Esophagus muscularis mucosa (tissue), 4 donors: ENCODE data around the gene CCNE1. TPM values are rescaled to one million over a fixed set of nuclear protein-coding genes. Genes with fewer than 3 reads are reported as not detected.

Source experiments
- DNase-seq: peaks from one replicate; pipeline ENCODE4 v3.0.0-alpha.2; 2017; ENCODE audit errors: extremely low spot score
- H3K27ac ChIP-seq, 4 donors: fragments of 200-600 bp; sonication (generic); replicated peaks in 1 of 4; 1 replicate in 3 of 4; 2 replicates in 1 of 4; pipeline ENCODE4 v1.5.1; 2016 to 2019; ENCODE audit warnings: mild to moderate bottlenecking in 1 of 4
- H3K27me3 ChIP-seq, 4 donors: fragments of 200-600 bp; sonication (generic); one replicate each; pipeline versions ENCODE4 v1.5.1 to v1.6.0; 2016 to 2019
- H3K36me3 ChIP-seq, 4 donors: fragments of 200-600 bp; sonication (generic); one replicate each; pipeline ENCODE4 v1.5.1; 2016 to 2019
- H3K4me1 ChIP-seq, 4 donors: fragments of 200-600 bp; sonication (generic); one replicate each; pipeline ENCODE4 v1.5.1; 2016 to 2019
- H3K4me3 ChIP-seq, 4 donors: fragments of 200-600 bp; sonication (generic); 1 replicate in 2 of 4; 2 replicates in 2 of 4; pipeline ENCODE4 v1.5.1; 2016 to 2019; ENCODE audit warnings: mild to moderate bottlenecking in 4 of 4, moderate library complexity in 1 of 4
- H3K9me3 ChIP-seq, 4 donors: fragments of 200-600 bp; sonication (generic); 1 replicate in 3 of 4; 2 replicates in 1 of 4; pipeline ENCODE4 v1.5.1; 2016 to 2019
- EP300 ChIP-seq: sonication (generic); formaldehyde crosslinking; IDR thresholded peaks from one replicate; pipeline ENCODE4 v1.6.1; 2017; ENCODE audit warnings: antibody characterized with exemption
- POLR2A ChIP-seq: fragments of 450-650 bp; IDR thresholded peaks from one replicate; pipeline ENCODE4 v1.6.1; 2017; ENCODE audit warnings: antibody characterized with exemption, moderate library complexity, mild to moderate bottlenecking, low read depth
- POLR2AphosphoS5 ChIP-seq, 2 donors: sonication (generic); formaldehyde crosslinking; IDR thresholded peaks; one replicate each; pipeline ENCODE4 v1.6.1; 2017; ENCODE audit warnings: antibody characterized with exemption in 2 of 2
- WGBS: methylation state at CpG from one replicate; pipeline ENCODE4 v1.1.5; 2018; 5-methylcytosine and 5-hydroxymethylcytosine counted together
- intact Hi-C: fragments of 100-400 bp; cut with DNase I; formaldehyde crosslinking; loops from one replicate; pipeline ENCODE4 v1.15.1; 2023
- total RNA-seq, 4 donors: library from RNA; depleted of rRNA; stranded (reverse); fragments of >200 nt; gene quantifications; one replicate each; pipeline versions ENCODE4 v1.1.0 to v1.2.1, GENCODE V29; 2016
- TF ChIP-seq, protein P1 (sequence below), 3 experiments: fragments of 200-600 bp in 2 of 3; fragments of 450-650 bp in 1 of 3; sonication (generic) in 2 of 3; IDR thresholded peaks; one replicate each; pipeline ENCODE4 v1.5.1; 2017 to 2019; ENCODE audit warnings: antibody characterized with exemption in 3 of 3, mild to moderate bottlenecking in 2 of 3, moderate library complexity in 1 of 3

The CCNE1 gene
- total RNA-seq, 4 donors from 2014 or later = 0.42 to 4.0 (median 2.4) TPM

DNA sequence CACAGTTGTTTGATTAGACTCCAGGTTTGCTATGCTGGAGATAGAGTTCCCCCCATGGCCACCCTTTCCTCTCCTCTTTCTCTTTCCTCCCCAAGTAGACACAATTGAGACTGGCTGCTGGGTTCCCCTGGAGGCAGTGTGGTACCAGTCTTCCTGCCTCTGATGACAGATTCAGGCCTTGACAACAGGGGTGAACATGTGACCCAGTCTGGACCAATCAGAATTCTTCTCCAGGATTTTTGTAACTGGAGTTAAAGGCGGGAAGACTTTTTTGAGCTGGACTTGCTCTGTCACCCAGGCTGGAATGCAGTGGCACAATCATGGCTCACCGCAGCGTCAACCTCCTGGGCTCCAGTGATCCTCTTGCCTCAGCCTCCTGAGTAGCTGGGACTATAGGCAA is 48.7 kb downstream of the CCNE1 start:
- TF ChIP-seq POLR2A (no peak), EP300 (no peak), POLR2AphosphoS5 (IDR thresholded peaks at IDR 0.05) (no peak)
- TF ChIP-seq, protein P1, sequence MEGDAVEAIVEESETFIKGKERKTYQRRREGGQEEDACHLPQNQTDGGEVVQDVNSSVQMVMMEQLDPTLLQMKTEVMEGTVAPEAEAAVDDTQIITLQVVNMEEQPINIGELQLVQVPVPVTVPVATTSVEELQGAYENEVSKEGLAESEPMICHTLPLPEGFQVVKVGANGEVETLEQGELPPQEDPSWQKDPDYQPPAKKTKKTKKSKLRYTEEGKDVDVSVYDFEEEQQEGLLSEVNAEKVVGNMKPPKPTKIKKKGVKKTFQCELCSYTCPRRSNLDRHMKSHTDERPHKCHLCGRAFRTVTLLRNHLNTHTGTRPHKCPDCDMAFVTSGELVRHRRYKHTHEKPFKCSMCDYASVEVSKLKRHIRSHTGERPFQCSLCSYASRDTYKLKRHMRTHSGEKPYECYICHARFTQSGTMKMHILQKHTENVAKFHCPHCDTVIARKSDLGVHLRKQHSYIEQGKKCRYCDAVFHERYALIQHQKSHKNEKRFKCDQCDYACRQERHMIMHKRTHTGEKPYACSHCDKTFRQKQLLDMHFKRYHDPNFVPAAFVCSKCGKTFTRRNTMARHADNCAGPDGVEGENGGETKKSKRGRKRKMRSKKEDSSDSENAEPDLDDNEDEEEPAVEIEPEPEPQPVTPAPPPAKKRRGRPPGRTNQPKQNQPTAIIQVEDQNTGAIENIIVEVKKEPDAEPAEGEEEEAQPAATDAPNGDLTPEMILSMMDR (IDR thresholded peaks at IDR 0.05) = no peak
- Histone ChIP-seq H3K36me3 (no peaks in the 10 kb centered on the region), H3K27ac (no peak overlapping the region), H3K4me3 (no peak overlapping the region), H3K27me3 (peaks cover 0 to 59% (median 2%) of the 10 kb centered on the region in 4 donors), H3K4me1 (no peaks in the 10 kb centered on the region), H3K9me3 (no peaks in the 10 kb centered on the region)
- no peak for DNase-seq
- WGBS = 91% methylated on average over 3 of the region's 3 CpGs
- intact Hi-C loops = no loop called here

DNA sequence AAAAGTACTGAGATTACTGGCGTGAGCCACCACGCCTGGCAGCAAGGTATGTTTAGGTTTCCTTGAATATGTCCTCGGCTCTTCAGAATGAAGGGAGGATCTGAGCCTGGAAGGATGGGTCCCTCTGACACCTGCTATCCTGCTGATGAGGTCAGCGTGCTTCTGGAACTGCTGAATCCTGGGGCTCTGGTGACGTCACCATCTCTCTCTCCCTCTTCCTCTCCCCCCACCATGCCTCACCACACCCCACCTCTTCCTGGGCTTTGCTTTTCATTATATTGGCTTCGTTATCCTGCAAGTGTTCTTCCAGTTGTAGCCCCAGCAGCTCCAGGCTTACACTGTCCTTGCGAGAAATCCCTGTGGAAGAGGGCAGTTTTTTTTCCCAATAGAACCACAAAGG is 49.8 kb downstream of the CCNE1 start:
- H3K27me3 ChIP-seq = peaks cover 0 to 59% (median 2%) of the 10 kb centered on the region in 4 donors
- H3K4me1 ChIP-seq = no peaks in the 10 kb centered on the region
- DNase-seq = no peak
- H3K36me3 ChIP-seq = no peaks in the 10 kb centered on the region
- 80% methylated on average over 7 of the region's 7 CpGs for WGBS
- no peak for TF ChIP-seq POLR2AphosphoS5 (IDR thresholded peaks at IDR 0.05)
- TF ChIP-seq, protein P1 (IDR thresholded peaks at IDR 0.05) = no peak
- TF ChIP-seq POLR2A = no peak
- no peak for TF ChIP-seq EP300
- intact Hi-C loops = no loop called here
- H3K9me3 ChIP-seq = no peaks in the 10 kb centered on the region
- no peak overlapping the region for H3K4me3 ChIP-seq
- H3K27ac ChIP-seq = no peak overlapping the region

DNA sequence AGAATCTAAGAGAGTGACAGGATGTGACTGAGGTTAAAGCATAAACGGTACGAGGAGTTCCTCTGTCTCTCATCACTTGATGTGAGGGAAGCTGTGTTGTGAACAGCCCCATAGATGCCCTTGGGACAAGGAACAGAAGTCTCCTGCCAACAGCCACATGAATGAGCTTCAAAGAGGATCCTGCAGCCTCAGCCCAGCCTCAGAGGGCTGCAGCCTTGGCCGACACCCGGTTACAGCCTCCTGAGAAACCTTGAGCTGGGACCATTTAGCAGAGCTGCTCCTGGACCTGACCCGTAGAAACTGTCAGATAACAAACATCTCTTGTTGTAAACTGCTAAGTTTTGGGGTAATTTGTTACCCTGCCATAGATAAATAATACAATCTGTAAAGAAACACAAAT is 54.2 kb downstream of the CCNE1 start:
- no peaks in the 10 kb centered on the region for H3K4me1 ChIP-seq
- no peaks in the 10 kb centered on the region for H3K36me3 ChIP-seq
- DNase-seq = no peak
- WGBS = 71% methylated on average over 5 of the region's 5 CpGs
- TF ChIP-seq EP300 (no peak), POLR2A (no peak), POLR2AphosphoS5 (IDR thresholded peaks at IDR 0.05) (no peak)
- TF ChIP-seq, protein P1 (IDR thresholded peaks at IDR 0.05) = no peak
- no peak overlapping the region for H3K27ac ChIP-seq
- peaks cover 0 to 16% (median 10%) of the 10 kb centered on the region in 4 donors for H3K9me3 ChIP-seq
- H3K27me3 ChIP-seq = peaks cover 0 to 37% (median 2%) of the 10 kb centered on the region in 4 donors
- intact Hi-C loops = no loop called here
- H3K4me3 ChIP-seq = no peak overlapping the region

DNA sequence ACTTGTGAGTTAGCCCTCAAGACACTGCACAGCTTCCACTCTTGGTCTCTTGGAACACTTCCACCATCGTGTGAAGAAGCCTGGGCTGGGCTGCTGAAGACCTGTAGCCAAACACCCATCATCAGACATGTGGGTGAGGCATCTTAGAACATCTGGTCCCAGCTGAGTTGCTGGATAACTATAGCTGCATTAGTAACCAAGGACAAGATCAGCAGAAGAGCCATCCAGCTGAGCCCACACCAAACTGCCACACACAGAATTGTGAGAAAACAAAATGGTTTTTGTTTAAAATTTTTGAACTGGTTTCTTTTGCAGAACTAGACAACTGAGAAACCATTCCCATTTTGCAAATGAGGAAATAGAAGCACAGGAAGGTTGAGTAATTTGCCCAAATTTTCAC is 56.2 kb downstream of the CCNE1 start:
- Histone ChIP-seq H3K36me3 (no peaks in the 10 kb centered on the region), H3K4me3 (no peak overlapping the region), H3K27ac (no peak overlapping the region), H3K9me3 (peaks cover 0 to 16% (median 10%) of the 10 kb centered on the region in 4 donors), H3K4me1 (peaks cover 2 to 10% (median 9%) of the 10 kb centered on the region in 4 donors), H3K27me3 (peaks cover 0 to 39% (median 10%) of the 10 kb centered on the region in 4 donors)
- 80% methylated on average over 1 of the region's 1 CpG for WGBS
- intact Hi-C loops = no loop called here
- DNase-seq = no peak
- TF ChIP-seq, protein P1 (IDR thresholded peaks at IDR 0.05) = no peak
- no peak for TF ChIP-seq POLR2AphosphoS5 (IDR thresholded peaks at IDR 0.05)
- TF ChIP-seq EP300 = no peak

DNA sequence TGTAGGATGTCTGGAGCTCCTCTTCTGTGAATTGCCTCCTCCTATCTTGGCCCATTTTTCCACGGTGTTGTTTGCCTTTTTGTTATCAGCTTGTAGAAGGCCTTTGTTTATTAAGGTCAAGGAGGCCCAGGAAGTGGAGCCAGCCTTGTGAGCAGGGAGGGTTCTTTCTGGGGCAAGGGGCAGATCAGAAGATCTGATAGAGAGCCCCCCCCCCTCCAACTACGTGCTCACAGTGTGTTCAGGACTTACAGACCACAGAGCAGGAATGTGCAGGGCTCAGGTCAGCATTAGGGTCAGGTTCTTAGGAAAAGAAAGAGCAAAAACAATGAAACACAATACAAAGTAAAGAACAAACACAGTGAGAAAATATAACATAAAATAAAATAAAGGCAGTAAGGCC is 59.4 kb downstream of the CCNE1 start:
- H3K27ac ChIP-seq = no peak overlapping the region
- H3K4me3 ChIP-seq = no peak overlapping the region
- H3K4me1 ChIP-seq = peaks cover 18 to 41% (median 36%) of the 10 kb centered on the region in 4 donors
- TF ChIP-seq, protein P1 (IDR thresholded peaks at IDR 0.05) = no peak
- TF ChIP-seq POLR2AphosphoS5 (IDR thresholded peaks at IDR 0.05) (no peak), EP300 (no peak), POLR2A (no peak)
- H3K27me3 ChIP-seq = peaks cover 0 to 41% (median 12%) of the 10 kb centered on the region in 4 donors
- no peak for DNase-seq
- 29% methylated on average over 2 of the region's 2 CpGs for WGBS
- intact Hi-C loops = loop anchor here (5.0 kb wide), 1 partner anchor 99 kb away; no protein-coding TSS in a partner anchor
- no peaks in the 10 kb centered on the region for H3K36me3 ChIP-seq
- peaks cover 0 to 16% (median 10%) of the 10 kb centered on the region in 4 donors for H3K9me3 ChIP-seq
